Panc1 (cell line): ENCODE measurements around the gene TEX14. TPM values are rescaled to one million over a fixed set of nuclear protein-coding genes. Genes with fewer than 3 reads are reported as not detected.

Experiments used
- ATAC-seq: fragments of 200-7000 bp; cut with Tn5 transposase; 2 replicates; pipeline ENCODE4 v1.9.1; 2020; ENCODE audit warnings: mild to moderate bottlenecking, moderate library complexity
- BruUV-seq: library from RNA; stranded (reverse); fragments of 400-500 nt; replicated peaks from 2 replicates; lab custom pipeline; 2021; lab: Mats Ljungman, UMichigan
- CTCF ChIA-PET: fragments of 300-600 bp; sonication (Branson Sonifier 250); formaldehyde crosslinking; loops from one replicate; lab custom pipeline; 2022; ENCODE audit warnings: antibody characterized with exemption; lab: Charles Lee
- POLR2A ChIA-PET: fragments of 300-600 bp; sonication (Branson Sonifier 250); formaldehyde crosslinking; loops from one replicate; lab custom pipeline; 2022; ENCODE audit warnings: antibody characterized with exemption; lab: Charles Lee
- DNase-seq: peaks from one replicate; pipeline ENCODE4 v3.0.0-alpha.2; 2010; ENCODE audit warnings: low read depth, low spot score
- H3K27ac ChIP-seq: 2 replicates; pipeline ENCODE4 v1.5.1; 2011; ENCODE audit warnings: mild to moderate bottlenecking, low read length, inconsistent platforms
- H3K27me3 ChIP-seq: fragments of 200-500 bp; sonication (Bioruptor generic); 2 replicates; pipeline ENCODE4 v1.6.0; 2014; ENCODE audit warnings: low read length, inconsistent platforms; ENCODE audit not compliant: control insufficient read depth, insufficient read depth
- H3K36me3 ChIP-seq: fragments of 200-500 bp; sonication (Bioruptor generic); 2 replicates; pipeline ENCODE4 v1.5.1; 2014; ENCODE audit warnings: inconsistent platforms, mild to moderate bottlenecking, low read length, moderate library complexity; ENCODE audit not compliant: control insufficient read depth, insufficient read depth
- H3K4me1 ChIP-seq: 2 replicates; pipeline ENCODE4 v1.5.1; 2011; ENCODE audit warnings: inconsistent platforms, mild to moderate bottlenecking, low read length, moderate library complexity; ENCODE audit not compliant: control insufficient read depth, insufficient read depth
- H3K4me3 ChIP-seq, 2 experiments: 2 replicates each; pipeline ENCODE4 v1.5.1; 2011 to 2012; ENCODE audit warnings: low read depth in 2 of 2, low read length in 2 of 2, mild to moderate bottlenecking in 2 of 2, inconsistent platforms in 1 of 2, moderate library complexity in 1 of 2
- H3K9me3 ChIP-seq: fragments of 200-500 bp; sonication (Bioruptor generic); 2 replicates; pipeline ENCODE4 v1.5.1; 2014; ENCODE audit warnings: low read depth, mild to moderate bottlenecking, inconsistent platforms, low read length, moderate library complexity; ENCODE audit not compliant: control insufficient read depth, insufficient read depth
- POLR2AphosphoS5 ChIP-seq: IDR thresholded peaks from 2 replicates; pipeline ENCODE4 v1.6.1; 2012; ENCODE audit warnings: mild to moderate bottlenecking, low read depth, low read length, moderate library complexity
- SIN3A ChIP-seq: IDR thresholded peaks from 2 replicates; pipeline ENCODE4 v1.6.1; 2012; ENCODE audit warnings: low read depth, mild to moderate bottlenecking, low read length, moderate library complexity, borderline replicate concordance; ENCODE audit not compliant: insufficient read depth
- TCF7L2 ChIP-seq: IDR thresholded peaks from 2 replicates; pipeline ENCODE4 v1.6.1; 2011; ENCODE audit warnings: mild to moderate bottlenecking, low read depth, low read length, inconsistent platforms
- in situ Hi-C: cut with HindIII; loops from 2 replicates; pipeline ENCODE4 v1.10.0; 2016; ENCODE audit warnings: low sequenced_read_pairs, low pct_unique_long_range_greater_than_20kb
- intact Hi-C: fragments of 100-400 bp; cut with micrococcal nuclease; formaldehyde crosslinking; loops from one replicate; pipeline ENCODE4 v1.10.0; 2022; ENCODE audit not compliant: unreplicated experiment
- total RNA-seq: library from RNA; stranded (reverse); gene quantifications from one replicate; pipeline ENCODE4 v1.2.1, GENCODE V29; 2021; ENCODE audit not compliant: unreplicated experiment
- TF ChIP-seq, protein P1 (sequence below): fragments of 450-650 bp; IDR thresholded peaks from 2 replicates; pipeline ENCODE4 v1.5.1; 2017; ENCODE audit warnings: mild to moderate bottlenecking
- TF ChIP-seq, protein P2 (sequence below), 2 experiments: IDR thresholded peaks; 2 replicates each; pipeline ENCODE4 v1.6.1; 2011 to 2012; ENCODE audit warnings: low read depth in 2 of 2, control low read depth in 1 of 2, low read length in 1 of 2, mild to moderate bottlenecking in 1 of 2, moderate library complexity in 1 of 2; ENCODE audit not compliant: insufficient read depth in 1 of 2

Gene TEX14
- total RNA-seq, 1 experiment from 2014 or later = not detected

DNA sequence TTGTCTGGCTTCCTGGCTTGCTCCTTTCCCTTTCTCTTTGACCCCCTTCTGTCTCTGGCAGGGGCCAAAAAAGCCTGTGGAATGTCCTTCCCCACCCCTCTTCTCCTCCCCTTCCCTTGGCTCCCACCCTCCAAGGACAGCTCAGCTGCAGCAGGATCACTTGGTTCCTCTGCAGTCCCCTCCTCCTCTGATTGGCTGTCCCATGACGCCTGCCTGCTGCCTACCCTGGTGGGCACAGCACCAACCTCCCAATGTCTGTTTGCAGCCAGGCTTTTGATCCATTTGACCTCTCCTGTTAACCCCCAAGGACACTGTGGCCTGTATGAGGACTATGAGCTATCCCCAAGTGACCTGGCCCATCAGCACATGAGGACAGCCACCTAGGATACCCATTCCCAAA, 162.6 kb downstream of the TEX14 start:
- no peaks in the 10 kb centered on the region for H3K27me3 ChIP-seq
- no peak overlapping the region for H3K27ac ChIP-seq
- DNase-seq (no peak), ATAC-seq (no peak)
- H3K4me3 ChIP-seq = no peak overlapping the region
- BruUV-seq = no TSS peak
- CTCF ChIA-PET = interaction anchor here (1.2 kb wide), 1 partner anchor 9 kb away, joined by 3 read pairs; no protein-coding TSS in a partner anchor
- TF ChIP-seq SIN3A (no peak), POLR2AphosphoS5 (no peak), TCF7L2 (no peak)
- TF ChIP-seq, protein P1, sequence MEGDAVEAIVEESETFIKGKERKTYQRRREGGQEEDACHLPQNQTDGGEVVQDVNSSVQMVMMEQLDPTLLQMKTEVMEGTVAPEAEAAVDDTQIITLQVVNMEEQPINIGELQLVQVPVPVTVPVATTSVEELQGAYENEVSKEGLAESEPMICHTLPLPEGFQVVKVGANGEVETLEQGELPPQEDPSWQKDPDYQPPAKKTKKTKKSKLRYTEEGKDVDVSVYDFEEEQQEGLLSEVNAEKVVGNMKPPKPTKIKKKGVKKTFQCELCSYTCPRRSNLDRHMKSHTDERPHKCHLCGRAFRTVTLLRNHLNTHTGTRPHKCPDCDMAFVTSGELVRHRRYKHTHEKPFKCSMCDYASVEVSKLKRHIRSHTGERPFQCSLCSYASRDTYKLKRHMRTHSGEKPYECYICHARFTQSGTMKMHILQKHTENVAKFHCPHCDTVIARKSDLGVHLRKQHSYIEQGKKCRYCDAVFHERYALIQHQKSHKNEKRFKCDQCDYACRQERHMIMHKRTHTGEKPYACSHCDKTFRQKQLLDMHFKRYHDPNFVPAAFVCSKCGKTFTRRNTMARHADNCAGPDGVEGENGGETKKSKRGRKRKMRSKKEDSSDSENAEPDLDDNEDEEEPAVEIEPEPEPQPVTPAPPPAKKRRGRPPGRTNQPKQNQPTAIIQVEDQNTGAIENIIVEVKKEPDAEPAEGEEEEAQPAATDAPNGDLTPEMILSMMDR = no peak
- TF ChIP-seq, protein P2, sequence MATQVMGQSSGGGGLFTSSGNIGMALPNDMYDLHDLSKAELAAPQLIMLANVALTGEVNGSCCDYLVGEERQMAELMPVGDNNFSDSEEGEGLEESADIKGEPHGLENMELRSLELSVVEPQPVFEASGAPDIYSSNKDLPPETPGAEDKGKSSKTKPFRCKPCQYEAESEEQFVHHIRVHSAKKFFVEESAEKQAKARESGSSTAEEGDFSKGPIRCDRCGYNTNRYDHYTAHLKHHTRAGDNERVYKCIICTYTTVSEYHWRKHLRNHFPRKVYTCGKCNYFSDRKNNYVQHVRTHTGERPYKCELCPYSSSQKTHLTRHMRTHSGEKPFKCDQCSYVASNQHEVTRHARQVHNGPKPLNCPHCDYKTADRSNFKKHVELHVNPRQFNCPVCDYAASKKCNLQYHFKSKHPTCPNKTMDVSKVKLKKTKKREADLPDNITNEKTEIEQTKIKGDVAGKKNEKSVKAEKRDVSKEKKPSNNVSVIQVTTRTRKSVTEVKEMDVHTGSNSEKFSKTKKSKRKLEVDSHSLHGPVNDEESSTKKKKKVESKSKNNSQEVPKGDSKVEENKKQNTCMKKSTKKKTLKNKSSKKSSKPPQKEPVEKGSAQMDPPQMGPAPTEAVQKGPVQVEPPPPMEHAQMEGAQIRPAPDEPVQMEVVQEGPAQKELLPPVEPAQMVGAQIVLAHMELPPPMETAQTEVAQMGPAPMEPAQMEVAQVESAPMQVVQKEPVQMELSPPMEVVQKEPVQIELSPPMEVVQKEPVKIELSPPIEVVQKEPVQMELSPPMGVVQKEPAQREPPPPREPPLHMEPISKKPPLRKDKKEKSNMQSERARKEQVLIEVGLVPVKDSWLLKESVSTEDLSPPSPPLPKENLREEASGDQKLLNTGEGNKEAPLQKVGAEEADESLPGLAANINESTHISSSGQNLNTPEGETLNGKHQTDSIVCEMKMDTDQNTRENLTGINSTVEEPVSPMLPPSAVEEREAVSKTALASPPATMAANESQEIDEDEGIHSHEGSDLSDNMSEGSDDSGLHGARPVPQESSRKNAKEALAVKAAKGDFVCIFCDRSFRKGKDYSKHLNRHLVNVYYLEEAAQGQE (IDR thresholded peaks at IDR 0.05; ENCODE audit: insufficient read depth in 1 of 2, low read depth in 2 of 2, low read length in 1 of 2) = no peak
- intact Hi-C loops (no loop called here), in situ Hi-C loops (no loop called here)
- H3K36me3 ChIP-seq = no peaks in the 10 kb centered on the region
- no peaks in the 10 kb centered on the region for H3K9me3 ChIP-seq
- peaks cover 3% of the 10 kb centered on the region; the same call in 1 of the 2 replicates for H3K4me1 ChIP-seq
- POLR2A ChIA-PET = interaction anchor here (0.7 kb wide), 1 partner anchor 103 kb away, joined by 5 read pairs; no protein-coding TSS in a partner anchor

DNA sequence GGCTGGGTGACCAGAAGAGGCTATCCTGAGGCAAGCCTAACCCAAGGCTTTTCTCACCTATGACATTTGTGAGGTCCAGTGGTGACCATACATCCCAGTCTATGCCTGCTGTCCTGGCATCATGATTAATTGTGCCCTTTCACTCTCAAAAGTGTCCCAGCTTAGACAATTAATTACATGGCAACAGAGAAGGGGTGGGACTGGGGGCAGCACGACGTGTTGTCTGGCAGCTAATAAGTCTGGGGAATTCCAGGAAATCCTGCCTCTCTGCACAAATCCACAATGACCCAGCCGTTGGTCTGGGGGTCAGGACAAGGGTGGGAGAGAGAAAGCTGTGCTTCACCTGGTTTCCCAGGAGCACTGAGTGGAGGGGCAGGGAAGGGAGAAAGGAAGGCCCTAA, 163.4 kb downstream of the TEX14 start:
- TF ChIP-seq, protein P2 (IDR thresholded peaks at IDR 0.05; ENCODE audit: insufficient read depth in 1 of 2, low read depth in 2 of 2, low read length in 1 of 2) = no peak
- TF ChIP-seq, protein P1 = no peak
- TF ChIP-seq TCF7L2 (no peak), SIN3A (no peak), POLR2AphosphoS5 (no peak)
- Histone ChIP-seq H3K36me3 (no peaks in the 10 kb centered on the region), H3K4me1 (peaks cover 3% of the 10 kb centered on the region; the same call in 1 of the 2 replicates), H3K27me3 (no peaks in the 10 kb centered on the region), H3K27ac (no peak overlapping the region), H3K4me3 (no peak overlapping the region), H3K9me3 (no peaks in the 10 kb centered on the region)
- ChIA-PET CTCF (interaction anchor here (1.2 kb wide), 1 partner anchor 8 kb away, joined by 3 read pairs; no protein-coding TSS in a partner anchor), POLR2A (no interaction called here)
- DNase-seq (no peak), ATAC-seq (no peak)
- intact Hi-C loops = no loop called here
- in situ Hi-C loops = no loop called here
- BruUV-seq = no TSS peak
